Measurements from ENCODE around the gene ACAD10. TPM values are rescaled to one million over a fixed set of nuclear protein-coding genes. Genes with fewer than 3 reads are reported as not detected.
"Not testable (repeated sequence)": the region's sequence is repeated elsewhere in the genome, so short reads cannot be mapped to it uniquely, and the experiment has no call there.

ACAD10 gene
- total RNA-seq, 1 experiment from 2014 or later, result 36.9 TPM

- no peak overlapping the region for H3K4me3 ChIP-seq (ENCODE audit: low read length)
Observed at GRCh38 chr12:111673503-111673902, 12.3 kb upstream of the ACAD10 start.

DNA sequence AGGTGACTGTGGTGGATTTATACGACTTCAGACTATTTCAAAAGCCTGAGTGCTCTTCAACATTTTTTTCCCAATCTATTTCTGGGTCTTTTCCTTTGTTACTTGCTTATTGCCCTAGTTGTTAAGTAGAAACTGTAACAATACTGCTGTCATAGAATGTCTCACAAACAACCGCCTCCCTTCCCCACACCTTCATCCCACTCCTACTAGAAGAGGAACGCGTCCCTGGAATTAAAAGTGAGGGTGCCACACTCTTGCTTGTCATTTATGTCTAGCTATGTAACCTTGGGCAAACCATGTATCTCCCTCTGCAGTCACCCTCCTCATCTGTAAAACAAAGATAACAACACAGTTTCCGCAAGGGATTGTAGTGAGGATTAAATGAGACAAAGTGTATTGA lies 8.7 kb upstream of the ACAD10 start:
- no peaks in the 10 kb centered on the region for H4K20me1 ChIP-seq (ENCODE audit: insufficient read depth, low read depth, low read length)
- H3K36me3 ChIP-seq (ENCODE audit: insufficient read depth, low read length), result peaks cover 28% of the 10 kb centered on the region; the same call in 1 of the 2 replicates
- no peak for DNase-seq

More at GRCh38 chr12:111673503-111673902, 12.3 kb upstream of the ACAD10 start:
- Histone ChIP-seq H3K27me3 (ENCODE audit: low read length) (no peaks in the 10 kb centered on the region), H3K4me2 (ENCODE audit: low read depth, low read length, poor library complexity, severe bottlenecking) (no peak overlapping the region), H3K9me3 (ENCODE audit: low read length) (no peaks in the 10 kb centered on the region), H4K20me1 (ENCODE audit: insufficient read depth, low read depth, low read length) (no peaks in the 10 kb centered on the region), H2AFZ (ENCODE audit: low read length) (no peak overlapping the region), H3K27ac (ENCODE audit: low read length) (no peak overlapping the region), H3K4me1 (ENCODE audit: low read length) (no peaks in the 10 kb centered on the region), H3K79me2 (ENCODE audit: low read length) (peaks cover 6% of the 10 kb centered on the region; the same call in 1 of the 2 replicates), H3K9me2 (replicated peaks; ENCODE audit: insufficient read depth, low read length) (no peaks in the 10 kb centered on the region), H3K36me3 (ENCODE audit: insufficient read depth, low read length) (peaks cover 30% of the 10 kb centered on the region; the same call in 1 of the 2 replicates), H3K9ac (ENCODE audit: low read length) (no peak overlapping the region)
- peak; percentile 68 for DNase-seq

GRCh38 chr12:111684485-111685198 lies 1.2 kb upstream of the ACAD10 start:
- not testable (repeated sequence) for H2AFZ ChIP-seq (ENCODE audit: low read length); H3K9me2 ChIP-seq (replicated peaks; ENCODE audit: insufficient read depth, low read length); H3K27me3 ChIP-seq (ENCODE audit: low read length); H3K9me3 ChIP-seq (ENCODE audit: low read length); DNase-seq; H4K20me1 ChIP-seq (ENCODE audit: insufficient read depth, low read depth, low read length); H3K27ac ChIP-seq (ENCODE audit: low read length)
- H3K9ac ChIP-seq (ENCODE audit: low read length), result peak overlapping the region; percentile 88
- H3K36me3 ChIP-seq (ENCODE audit: insufficient read depth, low read length), result peaks cover 17% of the 10 kb centered on the region; the same call in 1 of the 2 replicates
- H3K4me2 ChIP-seq (ENCODE audit: low read depth, low read length, poor library complexity, severe bottlenecking), result peak overlapping the region; percentile 71
- H3K4me3 ChIP-seq (ENCODE audit: low read length), result peak overlapping the region; percentile 81
- H3K79me2 ChIP-seq (ENCODE audit: low read length), result peaks cover 56% of the 10 kb centered on the region
- peaks cover 25% of the 10 kb centered on the region for H3K4me1 ChIP-seq (ENCODE audit: low read length)

More for the DNA sequence above, 8.7 kb upstream of the ACAD10 start:
- Histone ChIP-seq H3K9ac (ENCODE audit: low read length) (no peak overlapping the region), H3K79me2 (ENCODE audit: low read length) (peaks cover 11% of the 10 kb centered on the region; the same call in 1 of the 2 replicates), H3K9me2 (replicated peaks; ENCODE audit: insufficient read depth, low read length) (no peaks in the 10 kb centered on the region), H3K27ac (ENCODE audit: low read length) (no peak overlapping the region), H3K27me3 (ENCODE audit: low read length) (no peaks in the 10 kb centered on the region), H3K4me3 (ENCODE audit: low read length) (no peak overlapping the region), H3K4me1 (ENCODE audit: low read length) (no peaks in the 10 kb centered on the region), H3K9me3 (ENCODE audit: low read length) (no peaks in the 10 kb centered on the region), H3K4me2 (ENCODE audit: low read depth, low read length, poor library complexity, severe bottlenecking) (no peak overlapping the region), H2AFZ (ENCODE audit: low read length) (no peak overlapping the region)

DNA sequence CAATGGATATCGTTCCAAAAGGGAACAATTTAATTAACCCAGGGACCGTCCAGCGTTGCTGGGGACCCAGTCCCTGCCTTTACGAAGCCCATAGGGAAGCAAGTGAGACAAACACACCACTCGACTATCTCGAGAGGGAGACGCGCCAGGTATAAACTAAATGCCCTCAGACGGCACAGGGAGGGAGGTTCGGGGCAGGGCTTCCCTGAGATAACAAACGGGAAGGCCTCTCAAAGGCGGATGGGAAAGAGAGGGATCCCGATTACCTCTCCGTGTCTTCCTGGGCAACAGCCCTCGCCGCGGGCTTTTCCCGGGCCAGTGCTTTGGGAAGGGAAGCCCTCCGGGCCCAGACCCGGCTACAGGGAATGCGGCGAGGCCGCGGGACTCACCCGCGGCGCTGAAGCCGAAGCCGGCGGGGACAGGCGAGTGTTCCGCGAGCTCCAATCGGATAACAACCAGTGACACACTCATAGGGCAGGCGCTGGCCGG lies 487 bp upstream of the ACAD10 start:
- Histone ChIP-seq H3K4me3 (ENCODE audit: low read length) (peak overlapping the region; percentile 81), H3K4me2 (ENCODE audit: low read depth, low read length, poor library complexity, severe bottlenecking) (peak overlapping the region; percentile 71), H2AFZ (ENCODE audit: low read length) (peak overlapping the region; percentile 23), H3K27ac (ENCODE audit: low read length) (peak overlapping the region; percentile 10; the same call in 1 of the 2 replicates), H3K9me2 (replicated peaks; ENCODE audit: insufficient read depth, low read length) (no peaks in the 10 kb centered on the region), H3K36me3 (ENCODE audit: insufficient read depth, low read length) (peaks cover 17% of the 10 kb centered on the region; the same call in 1 of the 2 replicates), H4K20me1 (ENCODE audit: insufficient read depth, low read depth, low read length) (no peaks in the 10 kb centered on the region; the same call in 1 of the 2 replicates), H3K9ac (ENCODE audit: low read length) (peak overlapping the region; percentile 88), H3K9me3 (ENCODE audit: low read length) (no peaks in the 10 kb centered on the region), H3K4me1 (ENCODE audit: low read length) (peaks cover 25% of the 10 kb centered on the region), H3K79me2 (ENCODE audit: low read length) (peaks cover 56% of the 10 kb centered on the region), H3K27me3 (ENCODE audit: low read length) (no peaks in the 10 kb centered on the region)
- DNase-seq, result peak; percentile 46

DNA sequence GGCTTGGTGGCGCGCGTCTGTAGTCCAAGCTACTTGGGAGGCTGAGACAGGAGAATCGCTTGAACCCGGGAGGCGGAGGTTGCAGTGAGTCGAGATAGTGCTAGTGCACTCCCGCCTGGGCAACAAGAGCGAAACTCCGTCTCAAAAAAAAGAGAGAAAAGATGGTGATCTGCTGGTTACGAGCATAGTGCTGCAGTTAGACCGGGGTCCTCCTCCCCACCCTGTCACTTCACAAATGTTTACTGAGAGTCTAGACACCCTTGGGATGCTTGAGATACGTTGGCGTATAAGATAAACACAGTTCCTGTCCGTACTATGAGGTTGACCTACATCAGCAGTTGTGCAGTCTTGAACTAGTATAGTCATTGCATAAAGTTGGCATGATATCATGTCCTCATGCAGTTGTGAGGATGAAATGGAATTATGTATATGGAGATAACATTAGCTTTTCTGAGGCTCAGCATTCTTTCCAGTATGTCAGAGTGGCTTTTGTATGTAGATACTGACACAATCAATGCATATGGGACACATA lies 787 bp downstream of the ACAD10 start:
- Histone ChIP-seq H3K9me2 (replicated peaks; ENCODE audit: insufficient read depth, low read length) (no peaks in the 10 kb centered on the region), H3K9ac (ENCODE audit: low read length) (peak overlapping the region; percentile 88), H3K4me2 (ENCODE audit: low read depth, low read length, poor library complexity, severe bottlenecking) (peak overlapping the region; percentile 71), H3K4me3 (ENCODE audit: low read length) (peak overlapping the region; percentile 81), H2AFZ (ENCODE audit: low read length) (no peak overlapping the region), H3K27ac (ENCODE audit: low read length) (peak overlapping the region; percentile 64), H4K20me1 (ENCODE audit: insufficient read depth, low read depth, low read length) (no peaks in the 10 kb centered on the region; the same call in 1 of the 2 replicates), H3K27me3 (ENCODE audit: low read length) (no peaks in the 10 kb centered on the region), H3K9me3 (ENCODE audit: low read length) (no peaks in the 10 kb centered on the region), H3K36me3 (ENCODE audit: insufficient read depth, low read length) (peaks cover 12% of the 10 kb centered on the region; the same call in 1 of the 2 replicates), H3K4me1 (ENCODE audit: low read length) (peaks cover 25% of the 10 kb centered on the region), H3K79me2 (ENCODE audit: low read length) (peaks cover 56% of the 10 kb centered on the region)
- no peak for DNase-seq

DNA sequence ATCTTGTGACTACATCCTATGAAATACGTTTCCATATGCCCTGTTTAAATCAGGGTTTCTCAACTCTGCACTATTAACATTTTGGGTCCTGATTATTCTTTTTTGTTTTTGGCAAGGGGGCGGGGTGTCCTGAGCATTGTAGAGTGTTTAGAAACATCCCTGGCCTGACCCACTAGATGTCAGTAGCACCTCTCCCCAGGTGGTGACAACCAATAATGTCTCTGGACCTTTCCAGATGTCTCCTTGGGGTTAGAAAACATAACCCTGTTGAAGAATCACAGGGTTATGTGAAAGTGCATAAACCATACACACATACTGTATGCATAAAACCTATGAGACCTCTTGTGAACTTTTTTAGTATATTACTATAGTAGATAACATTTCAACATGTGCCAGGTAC lies 1.4 kb downstream of the ACAD10 start:
- Histone ChIP-seq H3K9me2 (replicated peaks; ENCODE audit: insufficient read depth, low read length) (no peaks in the 10 kb centered on the region), H3K9me3 (ENCODE audit: low read length) (no peaks in the 10 kb centered on the region), H3K4me2 (ENCODE audit: low read depth, low read length, poor library complexity, severe bottlenecking) (peak overlapping the region; percentile 71), H3K27me3 (ENCODE audit: low read length) (no peaks in the 10 kb centered on the region), H2AFZ (ENCODE audit: low read length) (no peak overlapping the region), H3K27ac (ENCODE audit: low read length) (no peak overlapping the region), H3K4me1 (ENCODE audit: low read length) (peaks cover 25% of the 10 kb centered on the region), H3K9ac (ENCODE audit: low read length) (peak overlapping the region; percentile 88), H3K79me2 (ENCODE audit: low read length) (peaks cover 51% of the 10 kb centered on the region), H4K20me1 (ENCODE audit: insufficient read depth, low read depth, low read length) (no peaks in the 10 kb centered on the region; the same call in 1 of the 2 replicates), H3K4me3 (ENCODE audit: low read length) (peak overlapping the region; percentile 81), H3K36me3 (ENCODE audit: insufficient read depth, low read length) (peaks cover 8% of the 10 kb centered on the region; the same call in 1 of the 2 replicates)
- peak; percentile 75 for DNase-seq

DNA sequence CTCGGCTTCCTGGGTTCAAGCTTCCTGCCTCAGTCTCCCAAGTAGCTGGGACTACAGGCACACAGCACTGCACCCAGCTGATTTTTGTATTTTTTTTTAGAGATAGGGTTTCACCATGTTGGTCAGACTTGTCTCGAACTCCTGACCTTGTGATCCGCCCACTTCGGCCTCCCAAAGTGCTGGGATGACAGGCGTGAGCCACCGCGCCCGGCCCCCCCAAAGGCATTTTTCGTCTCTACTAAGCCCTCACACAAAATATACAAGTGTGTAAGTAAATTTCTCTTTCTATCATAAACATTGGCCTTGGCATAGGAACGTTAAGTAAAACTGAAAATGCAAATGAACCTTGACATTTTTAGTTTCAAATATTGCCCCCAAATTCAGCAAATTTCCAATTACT lies 2.1 kb downstream of the ACAD10 start:
- H3K36me3 ChIP-seq (ENCODE audit: insufficient read depth, low read length), result peaks cover 2% of the 10 kb centered on the region; the same call in 1 of the 2 replicates
- H3K9me2 ChIP-seq (replicated peaks; ENCODE audit: insufficient read depth, low read length), result no peaks in the 10 kb centered on the region
- no peak overlapping the region for H3K9ac ChIP-seq (ENCODE audit: low read length)
- H3K27me3 ChIP-seq (ENCODE audit: low read length), result no peaks in the 10 kb centered on the region
- no peak overlapping the region for H3K4me3 ChIP-seq (ENCODE audit: low read length)
- peaks cover 46% of the 10 kb centered on the region for H3K79me2 ChIP-seq (ENCODE audit: low read length)
- H4K20me1 ChIP-seq (ENCODE audit: insufficient read depth, low read depth, low read length), result no peaks in the 10 kb centered on the region; the same call in 1 of the 2 replicates
- H3K4me1 ChIP-seq (ENCODE audit: low read length), result peaks cover 25% of the 10 kb centered on the region
- H3K4me2 ChIP-seq (ENCODE audit: low read depth, low read length, poor library complexity, severe bottlenecking), result no peak overlapping the region
- DNase-seq, result no peak
- H3K9me3 ChIP-seq (ENCODE audit: low read length), result no peaks in the 10 kb centered on the region
- no peak overlapping the region for H2AFZ ChIP-seq (ENCODE audit: low read length)
- H3K27ac ChIP-seq (ENCODE audit: low read length), result no peak overlapping the region

- H3K27ac ChIP-seq (ENCODE audit: low read length), result no peak overlapping the region
- H3K4me3 ChIP-seq (ENCODE audit: low read length), result no peak overlapping the region
- H3K79me2 ChIP-seq (ENCODE audit: low read length), result peaks cover 15% of the 10 kb centered on the region
- no peaks in the 10 kb centered on the region for H3K9me3 ChIP-seq (ENCODE audit: low read length)
- H3K4me2 ChIP-seq (ENCODE audit: low read depth, low read length, poor library complexity, severe bottlenecking), result no peak overlapping the region
- H3K27me3 ChIP-seq (ENCODE audit: low read length), result no peaks in the 10 kb centered on the region
- peaks cover 15% of the 10 kb centered on the region for H3K4me1 ChIP-seq (ENCODE audit: low read length)
- H3K36me3 ChIP-seq (ENCODE audit: insufficient read depth, low read length), result peaks cover 4% of the 10 kb centered on the region; the same call in 1 of the 2 replicates
- H4K20me1 ChIP-seq (ENCODE audit: insufficient read depth, low read depth, low read length), result no peaks in the 10 kb centered on the region
- no peaks in the 10 kb centered on the region for H3K9me2 ChIP-seq (replicated peaks; ENCODE audit: insufficient read depth, low read length)
- no peak overlapping the region for H3K9ac ChIP-seq (ENCODE audit: low read length)
- no peak for DNase-seq
- no peak overlapping the region for H2AFZ ChIP-seq (ENCODE audit: low read length)
Observed at GRCh38 chr12:111691262-111691661, 5.4 kb downstream of the ACAD10 start.
